Measurements from ENCODE around the gene PRPSAP1. TPM values are rescaled to one million over a fixed set of nuclear protein-coding genes. Genes with fewer than 3 reads are reported as not detected.

Gene PRPSAP1
- total RNA-seq, 1 experiment from 2014 or later: 99.6 TPM

DNA sequence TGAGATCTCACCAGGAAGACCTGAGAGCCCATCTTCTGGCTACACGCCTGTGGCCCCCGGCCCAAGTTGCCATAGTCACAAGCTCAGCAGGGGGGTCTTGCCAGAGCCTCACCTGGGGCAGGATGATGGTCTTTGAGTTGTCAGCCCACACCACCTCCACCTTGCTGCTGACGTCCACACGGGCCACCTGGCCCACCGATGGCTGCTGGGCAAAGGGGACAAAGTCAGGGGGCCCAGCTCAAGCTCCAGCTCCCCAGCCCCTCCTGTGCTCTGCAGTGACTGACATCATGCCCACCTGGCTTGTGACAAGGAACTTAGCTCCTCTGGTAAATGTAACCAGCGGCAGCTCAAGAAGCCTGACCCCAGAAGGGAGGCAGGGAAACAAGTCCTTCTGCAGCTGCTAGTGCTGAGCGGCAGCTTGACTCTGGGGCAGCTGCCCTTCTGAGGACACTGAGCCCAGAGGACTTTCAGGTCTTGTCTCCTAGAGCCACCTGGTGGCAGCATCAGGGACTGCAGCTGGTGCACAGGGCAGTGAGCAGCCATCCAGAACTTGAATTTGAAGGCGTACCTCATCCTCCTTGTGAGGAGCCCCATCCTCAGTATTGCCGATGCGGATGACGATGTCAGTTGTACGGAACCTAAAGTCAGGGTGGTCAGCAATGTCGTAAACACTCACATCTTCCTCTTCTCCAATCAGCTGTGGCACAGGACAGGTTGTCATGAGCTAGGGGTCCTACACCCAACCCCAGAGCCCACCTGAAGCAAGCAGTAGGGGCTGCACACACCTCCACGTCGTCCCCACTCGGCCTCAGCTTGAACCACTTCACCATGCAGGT, 44.2 kb upstream of the PRPSAP1 start:
- ChIA-PET POLR2A (interaction anchor here (0.5 kb wide), 1 partner anchor 172 kb away, joined by 8 read pairs; no protein-coding TSS in a partner anchor), CTCF (interaction anchor here (0.5 to 2.5 kb wide), 26 partner anchors 8 to 259 kb away, joined by 3 to 23 read pairs (median 4); partner anchors contain the start of genes PRPSAP1, SPHK1 and UBE2O)
- peaks cover 9% of the 10 kb centered on the region for H3K36me3 ChIP-seq (ENCODE audit: control insufficient read depth, insufficient read depth, low read length)
- ATAC-seq: peak; percentile 93
- H3K9me3 ChIP-seq (ENCODE audit: control insufficient read depth, insufficient read depth, low read depth, low read length): no peaks in the 10 kb centered on the region
- no peak overlapping the region for H3K27ac ChIP-seq (ENCODE audit: low read length)
- in situ Hi-C loops (cut with HindIII; ENCODE audit: low pct_unique_long_range_greater_than_20kb, low sequenced_read_pairs): no loop called here
- TF ChIP-seq, protein P1, sequence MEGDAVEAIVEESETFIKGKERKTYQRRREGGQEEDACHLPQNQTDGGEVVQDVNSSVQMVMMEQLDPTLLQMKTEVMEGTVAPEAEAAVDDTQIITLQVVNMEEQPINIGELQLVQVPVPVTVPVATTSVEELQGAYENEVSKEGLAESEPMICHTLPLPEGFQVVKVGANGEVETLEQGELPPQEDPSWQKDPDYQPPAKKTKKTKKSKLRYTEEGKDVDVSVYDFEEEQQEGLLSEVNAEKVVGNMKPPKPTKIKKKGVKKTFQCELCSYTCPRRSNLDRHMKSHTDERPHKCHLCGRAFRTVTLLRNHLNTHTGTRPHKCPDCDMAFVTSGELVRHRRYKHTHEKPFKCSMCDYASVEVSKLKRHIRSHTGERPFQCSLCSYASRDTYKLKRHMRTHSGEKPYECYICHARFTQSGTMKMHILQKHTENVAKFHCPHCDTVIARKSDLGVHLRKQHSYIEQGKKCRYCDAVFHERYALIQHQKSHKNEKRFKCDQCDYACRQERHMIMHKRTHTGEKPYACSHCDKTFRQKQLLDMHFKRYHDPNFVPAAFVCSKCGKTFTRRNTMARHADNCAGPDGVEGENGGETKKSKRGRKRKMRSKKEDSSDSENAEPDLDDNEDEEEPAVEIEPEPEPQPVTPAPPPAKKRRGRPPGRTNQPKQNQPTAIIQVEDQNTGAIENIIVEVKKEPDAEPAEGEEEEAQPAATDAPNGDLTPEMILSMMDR (IDR thresholded peaks at IDR 0.05): peak; percentile 97
- no peak for TF ChIP-seq TCF7L2 (IDR thresholded peaks at IDR 0.05; ENCODE audit: low read depth, low read length)
- no peak overlapping the region for H3K4me3 ChIP-seq (ENCODE audit: low read depth in 2 of 2, low read length in 2 of 2)
- BruUV-seq (replicated peaks): no TSS peak
- intact Hi-C loops (cut with micrococcal nuclease; ENCODE audit: unreplicated experiment): loop anchor here (2.0 kb wide), 1 partner anchor 95 kb away; no protein-coding TSS in a partner anchor
- peak; percentile 64 for DNase-seq (ENCODE audit: low read depth, low spot score)
- no peaks in the 10 kb centered on the region for H3K4me1 ChIP-seq (ENCODE audit: control insufficient read depth, insufficient read depth, low read length)
- no peaks in the 10 kb centered on the region for H3K27me3 ChIP-seq (ENCODE audit: control insufficient read depth, insufficient read depth, low read length)

DNA sequence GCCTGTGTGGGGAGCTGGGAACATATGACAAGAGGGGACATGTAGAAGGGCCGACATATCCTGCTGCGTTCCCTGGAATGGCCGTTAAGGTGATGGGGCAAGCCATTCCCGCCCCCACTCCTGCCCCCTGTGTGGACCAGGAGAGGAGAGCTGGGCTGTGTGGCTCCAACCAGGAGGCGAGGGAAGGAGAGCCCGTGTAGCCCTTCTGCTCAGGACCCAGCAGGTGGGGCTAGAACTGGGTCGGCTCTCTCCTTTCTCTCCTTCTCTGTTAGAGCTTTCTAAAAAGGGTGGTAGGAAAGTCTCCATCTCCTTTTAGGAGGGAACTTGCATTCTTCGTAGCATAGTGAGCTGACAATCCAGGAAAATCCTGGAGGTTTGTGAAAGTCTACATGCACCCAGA, 43.5 kb upstream of the PRPSAP1 start:
- no peaks in the 10 kb centered on the region for H3K9me3 ChIP-seq (ENCODE audit: control insufficient read depth, insufficient read depth, low read depth, low read length)
- no peak overlapping the region for H3K4me3 ChIP-seq (ENCODE audit: low read depth in 2 of 2, low read length in 2 of 2)
- ChIA-PET CTCF (interaction anchor here (0.6 to 2.5 kb wide), 9 partner anchors 10 to 117 kb away, joined by 4 to 23 read pairs (median 9); partner anchors contain the start of genes SPHK1 and UBE2O), POLR2A (interaction anchor here (0.5 kb wide), 1 partner anchor 171 kb away, joined by 8 read pairs; no protein-coding TSS in a partner anchor)
- no peaks in the 10 kb centered on the region for H3K27me3 ChIP-seq (ENCODE audit: control insufficient read depth, insufficient read depth, low read length)
- ATAC-seq (no peak), DNase-seq (ENCODE audit: low read depth, low spot score) (no peak)
- BruUV-seq (replicated peaks): no TSS peak
- no peaks in the 10 kb centered on the region for H3K4me1 ChIP-seq (ENCODE audit: control insufficient read depth, insufficient read depth, low read length)
- H3K36me3 ChIP-seq (ENCODE audit: control insufficient read depth, insufficient read depth, low read length): peaks cover 9% of the 10 kb centered on the region
- no peak overlapping the region for H3K27ac ChIP-seq (ENCODE audit: low read length)
- intact Hi-C loops (cut with micrococcal nuclease; ENCODE audit: unreplicated experiment): no loop called here
- no peak for TF ChIP-seq TCF7L2 (IDR thresholded peaks at IDR 0.05; ENCODE audit: low read depth, low read length)
- TF ChIP-seq, protein P2, sequence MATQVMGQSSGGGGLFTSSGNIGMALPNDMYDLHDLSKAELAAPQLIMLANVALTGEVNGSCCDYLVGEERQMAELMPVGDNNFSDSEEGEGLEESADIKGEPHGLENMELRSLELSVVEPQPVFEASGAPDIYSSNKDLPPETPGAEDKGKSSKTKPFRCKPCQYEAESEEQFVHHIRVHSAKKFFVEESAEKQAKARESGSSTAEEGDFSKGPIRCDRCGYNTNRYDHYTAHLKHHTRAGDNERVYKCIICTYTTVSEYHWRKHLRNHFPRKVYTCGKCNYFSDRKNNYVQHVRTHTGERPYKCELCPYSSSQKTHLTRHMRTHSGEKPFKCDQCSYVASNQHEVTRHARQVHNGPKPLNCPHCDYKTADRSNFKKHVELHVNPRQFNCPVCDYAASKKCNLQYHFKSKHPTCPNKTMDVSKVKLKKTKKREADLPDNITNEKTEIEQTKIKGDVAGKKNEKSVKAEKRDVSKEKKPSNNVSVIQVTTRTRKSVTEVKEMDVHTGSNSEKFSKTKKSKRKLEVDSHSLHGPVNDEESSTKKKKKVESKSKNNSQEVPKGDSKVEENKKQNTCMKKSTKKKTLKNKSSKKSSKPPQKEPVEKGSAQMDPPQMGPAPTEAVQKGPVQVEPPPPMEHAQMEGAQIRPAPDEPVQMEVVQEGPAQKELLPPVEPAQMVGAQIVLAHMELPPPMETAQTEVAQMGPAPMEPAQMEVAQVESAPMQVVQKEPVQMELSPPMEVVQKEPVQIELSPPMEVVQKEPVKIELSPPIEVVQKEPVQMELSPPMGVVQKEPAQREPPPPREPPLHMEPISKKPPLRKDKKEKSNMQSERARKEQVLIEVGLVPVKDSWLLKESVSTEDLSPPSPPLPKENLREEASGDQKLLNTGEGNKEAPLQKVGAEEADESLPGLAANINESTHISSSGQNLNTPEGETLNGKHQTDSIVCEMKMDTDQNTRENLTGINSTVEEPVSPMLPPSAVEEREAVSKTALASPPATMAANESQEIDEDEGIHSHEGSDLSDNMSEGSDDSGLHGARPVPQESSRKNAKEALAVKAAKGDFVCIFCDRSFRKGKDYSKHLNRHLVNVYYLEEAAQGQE (IDR thresholded peaks at IDR 0.05; ENCODE audit: insufficient read depth in 1 of 2, low read depth in 2 of 2, low read length in 1 of 2): no peak
- TF ChIP-seq POLR2AphosphoS5 (IDR thresholded peaks at IDR 0.05; ENCODE audit: low read depth, low read length): no peak
- no peak for TF ChIP-seq SIN3A (IDR thresholded peaks at IDR 0.05; ENCODE audit: borderline replicate concordance, insufficient read depth, low read depth, low read length)
- in situ Hi-C loops (cut with HindIII; ENCODE audit: low pct_unique_long_range_greater_than_20kb, low sequenced_read_pairs): no loop called here

DNA sequence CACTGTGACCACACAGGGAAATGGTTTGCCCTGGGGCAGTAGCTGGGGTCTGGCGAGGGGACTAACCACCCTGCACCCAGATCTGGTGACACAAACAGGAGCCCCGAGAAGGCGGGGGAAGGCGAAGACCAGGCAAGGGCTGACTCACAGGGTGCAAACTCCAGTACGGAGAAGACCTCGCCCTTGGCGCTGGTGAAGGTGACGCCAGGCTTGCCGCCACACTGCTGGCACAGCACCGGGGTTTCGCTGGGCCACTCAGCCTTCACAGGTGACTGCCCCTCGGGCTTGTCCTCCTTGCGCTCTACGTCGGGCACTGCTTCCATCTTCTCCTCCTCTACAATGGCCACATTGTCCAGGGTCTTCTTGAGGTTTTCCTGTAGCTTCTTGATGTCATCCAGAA, 42.3 kb upstream of the PRPSAP1 start:
- intact Hi-C loops (cut with micrococcal nuclease; ENCODE audit: unreplicated experiment): no loop called here
- Histone ChIP-seq H3K27ac (ENCODE audit: low read length) (no peak overlapping the region), H3K4me3 (ENCODE audit: low read depth in 2 of 2, low read length in 2 of 2) (no peak overlapping the region), H3K4me1 (ENCODE audit: control insufficient read depth, insufficient read depth, low read length) (no peaks in the 10 kb centered on the region), H3K9me3 (ENCODE audit: control insufficient read depth, insufficient read depth, low read depth, low read length) (no peaks in the 10 kb centered on the region), H3K27me3 (ENCODE audit: control insufficient read depth, insufficient read depth, low read length) (no peaks in the 10 kb centered on the region), H3K36me3 (ENCODE audit: control insufficient read depth, insufficient read depth, low read length) (peaks cover 9% of the 10 kb centered on the region)
- DNase-seq (ENCODE audit: low read depth, low spot score) (no peak), ATAC-seq (no peak)
- TF ChIP-seq POLR2AphosphoS5 (IDR thresholded peaks at IDR 0.05; ENCODE audit: low read depth, low read length): no peak
- TF ChIP-seq, protein P1 (IDR thresholded peaks at IDR 0.05): no peak
- TF ChIP-seq, protein P2 (IDR thresholded peaks at IDR 0.05; ENCODE audit: insufficient read depth in 1 of 2, low read depth in 2 of 2, low read length in 1 of 2): no peak
- TF ChIP-seq TCF7L2 (IDR thresholded peaks at IDR 0.05; ENCODE audit: low read depth, low read length): no peak
- TF ChIP-seq SIN3A (IDR thresholded peaks at IDR 0.05; ENCODE audit: borderline replicate concordance, insufficient read depth, low read depth, low read length): no peak
- CTCF ChIA-PET: no interaction called here
- POLR2A ChIA-PET: interaction anchor here (0.5 kb wide), 1 partner anchor 492 kb away, joined by 9 read pairs; no protein-coding TSS in a partner anchor
- BruUV-seq (replicated peaks): no TSS peak
- in situ Hi-C loops (cut with HindIII; ENCODE audit: low pct_unique_long_range_greater_than_20kb, low sequenced_read_pairs): no loop called here
